HepG2 (cell line): ENCODE measurements around the gene ZNF853. TPM values are rescaled to one million over a fixed set of nuclear protein-coding genes. Genes with fewer than 3 reads are reported as not detected.

ENCODE experiments used
- AGO1 ChIP-seq: fragments of 200-400 bp; formaldehyde crosslinking; IDR thresholded peaks from 2 replicates; pipeline ENCODE4 v1.6.1; 2017; ENCODE audit warnings: mild to moderate bottlenecking, low read depth, low read length, moderate library complexity; ENCODE audit not compliant: poor library complexity, severe bottlenecking
- ARID3A ChIP-seq: IDR thresholded peaks from 2 replicates; pipeline ENCODE4 v1.6.1; 2012; ENCODE audit warnings: low read depth, low read length, improper control_type of control experiment
- ARID5B ChIP-seq: IDR thresholded peaks from 2 replicates; pipeline ENCODE4 v1.4.0; 2020; ENCODE audit warnings: mild to moderate bottlenecking, missing genetic modification reagents
- DR1 ChIP-seq: sonication (generic); formaldehyde crosslinking; IDR thresholded peaks from 2 replicates; pipeline ENCODE4 v1.8.0; 2021; ENCODE audit warnings: mild to moderate bottlenecking, missing genetic modification reagents, inconsistent platforms
- ELK4 ChIP-seq: sonication (generic); formaldehyde crosslinking; IDR thresholded peaks from 2 replicates; pipeline ENCODE4 v1.9.0; 2021; ENCODE audit warnings: missing genetic modification reagents, borderline replicate concordance
- HES4 ChIP-seq: sonication (generic); formaldehyde crosslinking; IDR thresholded peaks from 2 replicates; pipeline ENCODE4 v1.9.0; 2021; ENCODE audit warnings: mild to moderate bottlenecking, missing genetic modification reagents, borderline replicate concordance
- HNRNPK ChIP-seq: fragments of 200-400 bp; formaldehyde crosslinking; IDR thresholded peaks from 2 replicates; pipeline ENCODE4 v1.6.1; 2018; ENCODE audit warnings: low read length, low read depth, moderate library complexity, mild to moderate bottlenecking; ENCODE audit not compliant: poor library complexity, severe bottlenecking
- HOXA9 ChIP-seq: sonication (generic); formaldehyde crosslinking; IDR thresholded peaks from 2 replicates; pipeline ENCODE4 v1.8.1; 2022; ENCODE audit warnings: missing genetic modification reagents, mild to moderate bottlenecking, moderate library complexity, borderline replicate concordance
- MBNL3 ChIP-seq: fragments of 250-450 bp; sonication (Bioruptor Pico); conservative IDR thresholded peaks from 2 replicates; pipeline ENCODE4 v1.8.0; 2022; ENCODE audit warnings: mild to moderate bottlenecking, inconsistent platforms
- TEAD2 ChIP-seq: sonication (generic); formaldehyde crosslinking; IDR thresholded peaks from 2 replicates; pipeline ENCODE4 v1.9.0; 2021; ENCODE audit warnings: missing genetic modification reagents
- U2AF1 ChIP-seq: fragments of 200-400 bp; formaldehyde crosslinking; optimal IDR thresholded peaks from 2 replicates; pipeline ENCODE3; 2017; ENCODE audit warnings: mild to moderate bottlenecking, low read depth, low read length
- ZBTB1 ChIP-seq: sonication (generic); formaldehyde crosslinking; IDR thresholded peaks from 2 replicates; pipeline ENCODE4 v1.4.0; 2020; ENCODE audit warnings: missing genetic modification reagents, borderline replicate concordance
- ZBTB7A ChIP-seq: sonication (generic); formaldehyde crosslinking; IDR thresholded peaks from 2 replicates; pipeline ENCODE4 v1.8.0; 2022; ENCODE audit warnings: mild to moderate bottlenecking, missing genetic modification reagents
- ZIK1 ChIP-seq: sonication (generic); formaldehyde crosslinking; IDR thresholded peaks from 2 replicates; pipeline ENCODE4 v1.5.0; 2020; ENCODE audit warnings: mild to moderate bottlenecking, low read depth, missing genetic modification reagents, borderline replicate concordance
- ZNF296 ChIP-seq: sonication (generic); formaldehyde crosslinking; conservative IDR thresholded peaks from 2 replicates; pipeline ENCODE4 v1.5.0; 2020; ENCODE audit warnings: mild to moderate bottlenecking, missing genetic modification reagents
- ZNF446 ChIP-seq: sonication (generic); formaldehyde crosslinking; IDR thresholded peaks from 2 replicates; pipeline ENCODE4 v1.5.0; 2020; ENCODE audit warnings: mild to moderate bottlenecking, missing genetic modification reagents
- ZNF468 ChIP-seq: sonication (generic); formaldehyde crosslinking; IDR thresholded peaks from 2 replicates; pipeline ENCODE4 v1.8.0; 2022; ENCODE audit warnings: mild to moderate bottlenecking, moderate library complexity, missing genetic modification reagents
- ZNF512B ChIP-seq: sonication (generic); formaldehyde crosslinking; IDR thresholded peaks from 2 replicates; pipeline ENCODE4 v1.5.1; 2020; ENCODE audit warnings: missing genetic modification reagents, mild to moderate bottlenecking, borderline replicate concordance
- ZNF567 ChIP-seq: sonication (generic); formaldehyde crosslinking; IDR thresholded peaks from 2 replicates; pipeline ENCODE4 v1.8.1; 2023; ENCODE audit warnings: mild to moderate bottlenecking, missing genetic modification reagents, borderline replicate concordance
- polyA plus RNA-seq, 8 experiments: library from polyadenylated mRNA; depleted of rRNA in 3 of 8; stranded (reverse) in 7 of 8; unstranded in 1 of 8; fragments of >200 nt; fragmentation: Illumina TruSeq in 4 of 8; extraction: Trizol in 4 of 8; gene quantifications; 2 replicates each; pipeline versions ENCODE4 v1.2.1 to v1.2.3, GENCODE V29; 2011 to 2016; ENCODE audit warnings: low read depth in 4 of 8, missing spikeins in 1 of 8, mixed read lengths in 1 of 8; ENCODE audit not compliant: insufficient read depth in 1 of 8
- total RNA-seq, 5 experiments: library from RNA; depleted of rRNA; stranded (reverse); fragments of >200 nt; fragmentation: Illumina TruSeq; extraction: Trizol; gene quantifications; 2 replicates each; pipeline ENCODE4 v1.2.3, GENCODE V29; 2016; ENCODE audit warnings: low read depth in 1 of 5

Gene ZNF853
- total and polyA plus RNA-seq, 2 of the 13 experiments (the other 11 are each of a cell fraction or from before 2014, with no cell fraction given), result 2.1 to 6.2 TPM

GRCh38 chr7:6589829-6590644, 25.4 kb upstream of the ZNF853 start, which contains the start of gene INTS15 (continued):
- TF ChIP-seq ZIK1 (CRISPR knock-in tag), result peak; percentile 67; the same call in 1 of the 2 replicates
- TF ChIP-seq AGO1, result peak; percentile 95
- TF ChIP-seq ZBTB1 (CRISPR knock-in tag), result no peak
- TF ChIP-seq DR1 (CRISPR knock-in tag), result no peak; the same call in 1 of the 2 replicates
- TF ChIP-seq HES4 (CRISPR knock-in tag), result 0 out of 2 replicates have a peak, but pooled peaks have one; percentile 43
- TF ChIP-seq ELK4, result no peak
- peak; percentile 37; the same call in 1 of the 2 replicates for TF ChIP-seq ZBTB7A
- no peak for TF ChIP-seq HNRNPK
- no peak for TF ChIP-seq U2AF1
- TF ChIP-seq ARID5B (CRISPR knock-in tag), result peak; percentile 15; the same call in 1 of the 2 replicates
- no peak for TF ChIP-seq ZNF446 (CRISPR knock-in tag)
- no peak for TF ChIP-seq ZNF468 (CRISPR knock-in tag)
- TF ChIP-seq ZNF296 (CRISPR knock-in tag), result no peak
- no peak for TF ChIP-seq ARID3A
- no peak for TF ChIP-seq HOXA9 (CRISPR knock-in tag)
- no peak for TF ChIP-seq ZNF567 (CRISPR knock-in tag)
- no peak for TF ChIP-seq MBNL3
- no peak for TF ChIP-seq ZNF512B (CRISPR knock-in tag)
- no peak for TF ChIP-seq TEAD2 (CRISPR knock-in tag)
